HepG2 (cell line): ENCODE measurements around the gene CYP4A22. TPM values are rescaled to one million over a fixed set of nuclear protein-coding genes. Genes with fewer than 3 reads are reported as not detected.

ENCODE experiments used
- ATAC-seq: fragments of 200-7000 bp; cut with Tn5 transposase; 3 replicates; pipeline ENCODE4 v1.9.1; 2020; ENCODE audit warnings: mild to moderate bottlenecking, moderate library complexity
- BruUV-seq: library from RNA; stranded (reverse); fragments of 400-500 nt; replicated peaks from 2 replicates; lab custom pipeline; 2021; lab: Mats Ljungman, UMichigan
- CTCF ChIA-PET: fragments of 300-600 bp; formaldehyde crosslinking; extraction: SDS; loops from one replicate; lab custom pipeline; 2021; ENCODE audit warnings: low total read pairs, inconsistent platforms, low intra/inter-chr PET ratio; lab: Yijun Ruan, JAX
- POLR2A ChIA-PET: fragments of 350-600 bp; sonication (Branson Sonifier 250); formaldehyde crosslinking; loops from one replicate; lab custom pipeline; 2020; ENCODE audit warnings: antibody characterized with exemption, inconsistent platforms; lab: Yijun Ruan, JAX
- DNase-seq: peaks from one replicate; pipeline ENCODE4 v3.0.0-alpha.2; 2015; ENCODE audit warnings: low spot score
- FAIRE-seq: peaks from 3 replicates; lab custom pipeline; 2011; peaks lifted over from hg19 to GRCh38; lab: Jason Lieb, UNC
- H2AFZ ChIP-seq: one replicate; pipeline ENCODE4 v1.6.1; 2011; ENCODE audit warnings: low read length, inconsistent platforms
- H3K27ac ChIP-seq: fragments of 300-600 bp; 3 replicates; pipeline ENCODE4 v1.8.0; 2011; ENCODE audit warnings: mixed run types, mild to moderate bottlenecking, mixed read lengths, low read length, inconsistent platforms; ENCODE audit not compliant: insufficient read depth; ENCODE audit errors: extremely low read length
- H3K27me3 ChIP-seq, 2 experiments: fragments of 200-600 bp in 1 of 2; 2 replicates in 1 of 2; 3 replicates in 1 of 2; pipeline versions ENCODE4 v1.6.0 to v1.8.0; 2011; ENCODE audit warnings: low read length in 2 of 2, mild to moderate bottlenecking in 2 of 2, moderate library complexity in 2 of 2, inconsistent platforms in 1 of 2; ENCODE audit not compliant: insufficient read depth in 2 of 2, control insufficient read depth in 1 of 2
- H3K36me3 ChIP-seq, 2 experiments: fragments of 200-600 bp in 1 of 2; replicated peaks in 1 of 2; 2 replicates in 1 of 2; 3 replicates in 1 of 2; pipeline versions ENCODE4 v1.5.1 to v1.8.0; 2011; ENCODE audit warnings: low read length in 2 of 2, inconsistent platforms in 1 of 2; ENCODE audit not compliant: insufficient read depth in 2 of 2, control insufficient read depth in 1 of 2
- H3K4me1 ChIP-seq: 2 replicates; pipeline ENCODE4 v1.5.1; 2012; ENCODE audit warnings: low read length, inconsistent platforms; ENCODE audit not compliant: insufficient read depth
- H3K4me2 ChIP-seq: 2 replicates; pipeline ENCODE4 v1.6.0; 2011; ENCODE audit warnings: low read depth, low read length, inconsistent platforms
- H3K4me3 ChIP-seq, 3 experiments: fragments of 200-600 bp in 1 of 3; sonication (generic), shearing (Covaris generic) in 1 of 3; replicated peaks in 1 of 3; 2 replicates each; pipeline ENCODE4 v1.5.1; 2011 to 2016; ENCODE audit warnings: low read length in 3 of 3, inconsistent platforms in 2 of 3, low read depth in 2 of 3, mild to moderate bottlenecking in 2 of 3, control low read depth in 1 of 3, mixed read lengths in 1 of 3; ENCODE audit not compliant: insufficient read depth in 1 of 3
- H3K79me2 ChIP-seq: one replicate; pipeline ENCODE4 v1.6.1; 2011; ENCODE audit warnings: low read length, inconsistent platforms; ENCODE audit not compliant: insufficient read depth
- H3K9ac ChIP-seq: 2 replicates; pipeline ENCODE4 v1.6.0; 2011; ENCODE audit warnings: mild to moderate bottlenecking, low read depth, low read length, inconsistent platforms; ENCODE audit not compliant: insufficient read depth
- H3K9me3 ChIP-seq: 2 replicates; pipeline ENCODE4 v1.5.1; 2012; ENCODE audit warnings: mild to moderate bottlenecking, low read length
- H4K20me1 ChIP-seq: 2 replicates; pipeline ENCODE4 v1.6.0; 2011; ENCODE audit warnings: inconsistent platforms, mild to moderate bottlenecking, low read length, moderate library complexity; ENCODE audit not compliant: insufficient read depth
- ASH2L ChIP-seq: fragments of 300-600, 200-600 bp; sonication (generic); IDR thresholded peaks from 2 replicates; pipeline ENCODE4 v1.7.0; 2017; ENCODE audit warnings: low read depth, mild to moderate bottlenecking, moderate library complexity, mixed read lengths, low read length; ENCODE audit not compliant: insufficient read length
- EP300 ChIP-seq, 3 experiments: sonication (generic) in 1 of 3; formaldehyde crosslinking in 1 of 3; IDR thresholded peaks; 2 replicates each; pipeline versions ENCODE4 v1.5.1 to v1.6.1; 2011 to 2020; ENCODE audit warnings: low read depth in 2 of 3, low read length in 2 of 3, borderline replicate concordance in 1 of 3, improper control_type of control experiment in 1 of 3, mild to moderate bottlenecking in 1 of 3, missing genetic modification reagents in 1 of 3, moderate library complexity in 1 of 3
- HHEX ChIP-seq: IDR thresholded peaks from 2 replicates; pipeline ENCODE4 v1.6.1; 2016; ENCODE audit warnings: control low read depth
- IRF1 ChIP-seq: sonication (generic); formaldehyde crosslinking; IDR thresholded peaks from 2 replicates; pipeline ENCODE4 v1.4.0; 2020; ENCODE audit warnings: low read depth, mild to moderate bottlenecking, missing genetic modification reagents
- JARID2 ChIP-seq: sonication (generic); formaldehyde crosslinking; IDR thresholded peaks from 2 replicates; pipeline ENCODE4 v1.8.1; 2023; ENCODE audit warnings: missing genetic modification reagents, inconsistent platforms; ENCODE audit not compliant: insufficient replicate concordance
- KDM5A ChIP-seq: fragments of 200-600 bp; sonication (generic); IDR thresholded peaks from 2 replicates; pipeline ENCODE4 v1.7.0; 2018; ENCODE audit warnings: antibody characterized with exemption, mild to moderate bottlenecking, low read length, borderline replicate concordance
- MAFF ChIP-seq: IDR thresholded peaks from 2 replicates; pipeline ENCODE4 v1.6.1; 2011; ENCODE audit warnings: low read depth, low read length, improper control_type of control experiment
- MAFK ChIP-seq, 2 experiments: IDR thresholded peaks in 1 of 2; conservative IDR thresholded peaks in 1 of 2; 2 replicates each; pipeline ENCODE4 v1.6.1; 2011; ENCODE audit warnings: improper control_type of control experiment in 2 of 2, low read length in 2 of 2
- ZBTB49 ChIP-seq: sonication (generic); formaldehyde crosslinking; IDR thresholded peaks from 2 replicates; pipeline ENCODE4 v1.4.0; 2020; ENCODE audit warnings: missing genetic modification reagents, borderline replicate concordance
- ZNF577 ChIP-seq: sonication (generic); formaldehyde crosslinking; IDR thresholded peaks from 2 replicates; pipeline ENCODE4 v1.4.0; 2020; ENCODE audit warnings: mild to moderate bottlenecking, low read depth, missing genetic modification reagents, borderline replicate concordance
- ZNF737 ChIP-seq: sonication (generic); formaldehyde crosslinking; IDR thresholded peaks from 2 replicates; pipeline ENCODE4 v1.5.0; 2020; ENCODE audit warnings: missing genetic modification reagents, mild to moderate bottlenecking, borderline replicate concordance
- ZNF776 ChIP-seq: sonication (generic); formaldehyde crosslinking; IDR thresholded peaks from 2 replicates; pipeline ENCODE4 v1.4.0; 2020; ENCODE audit warnings: mild to moderate bottlenecking, missing genetic modification reagents
- WGBS: methylation state at CpG from one replicate; pipeline ENCODE4 v1.1.6; 2017; ENCODE audit warnings: low lambda C conversion rate; 5-methylcytosine and 5-hydroxymethylcytosine counted together
- in situ Hi-C: cut with HindIII; loops from 2 replicates; pipeline ENCODE4 v1.10.0; 2017; ENCODE audit warnings: low pct_unique_long_range_greater_than_20kb; ENCODE audit not compliant: extremely low pct_ligation_motif_present
- intact Hi-C: fragments of 100-400 bp; cut with micrococcal nuclease; formaldehyde crosslinking; loops from one replicate; pipeline ENCODE4 v1.10.0; 2022; ENCODE audit not compliant: unreplicated experiment
- polyA plus RNA-seq, 8 experiments: library from polyadenylated mRNA; depleted of rRNA in 3 of 8; stranded (reverse) in 7 of 8; unstranded in 1 of 8; fragments of >200 nt; fragmentation: Illumina TruSeq in 4 of 8; extraction: Trizol in 4 of 8; gene quantifications; 2 replicates each; pipeline versions ENCODE4 v1.2.1 to v1.2.3, GENCODE V29; 2011 to 2016; ENCODE audit warnings: low read depth in 4 of 8, missing spikeins in 1 of 8, mixed read lengths in 1 of 8; ENCODE audit not compliant: insufficient read depth in 1 of 8
- total RNA-seq, 5 experiments: library from RNA; depleted of rRNA; stranded (reverse); fragments of >200 nt; fragmentation: Illumina TruSeq; extraction: Trizol; gene quantifications; 2 replicates each; pipeline ENCODE4 v1.2.3, GENCODE V29; 2016; ENCODE audit warnings: low read depth in 1 of 5

CYP4A22 gene
- total and polyA plus RNA-seq, 2 of the 13 experiments (the other 11 are each of a cell fraction or from before 2014, with no cell fraction given) = not detected

GRCh38 chr1:47161298-47162040 is 24.2 kb downstream of the CYP4A22 start (continued):
- no peak for TF ChIP-seq ZNF577 (CRISPR knock-in tag)

- CTCF ChIA-PET = no interaction called here
- FAIRE-seq (no peak), DNase-seq (no peak)
These were observed 27.3 kb downstream of the CYP4A22 start for GRCh38 chr1:47164552-47164951.

GRCh38 chr1:47172782-47173181 is 35.5 kb downstream of the CYP4A22 start:
- no peak overlapping the region for H3K4me2 ChIP-seq
- no peak overlapping the region for H3K27ac ChIP-seq
- no peaks in the 10 kb centered on the region for H3K79me2 ChIP-seq
- H3K36me3 ChIP-seq = no peaks in the 10 kb centered on the region
- no peak for TF ChIP-seq HHEX (CRISPR knock-in tag)
- TF ChIP-seq EP300 (IDR thresholded peaks at IDR 0.05; ENCODE audit: low read depth in 2 of 2, low read length in 2 of 2) = no peak
- TF ChIP-seq EP300 (CRISPR knock-in tag; IDR thresholded peaks at IDR 0.05; ENCODE audit: borderline replicate concordance) = no peak
- no peak for TF ChIP-seq ZNF737
- no peak for TF ChIP-seq KDM5A
- TF ChIP-seq ZNF776 (CRISPR knock-in tag) = no peak
- no peak for TF ChIP-seq JARID2 (CRISPR knock-in tag)
- no peak for TF ChIP-seq ASH2L
- no peak for TF ChIP-seq ZBTB49
- FAIRE-seq = no peak
- no peaks in the 10 kb centered on the region for H4K20me1 ChIP-seq
- no peaks in the 10 kb centered on the region for H3K9me3 ChIP-seq
- DNase-seq = no peak
- H2AFZ ChIP-seq = no peak overlapping the region
- no CpG with 5 or more reads among the region's 5 CpGs for WGBS
- POLR2A ChIA-PET = no interaction called here
- H3K4me3 ChIP-seq = no peak overlapping the region
- ATAC-seq = no peak
- H3K4me1 ChIP-seq = peaks cover 23% of the 10 kb centered on the region
- no peak overlapping the region for H3K9ac ChIP-seq
- H3K27me3 ChIP-seq = no peaks in the 10 kb centered on the region
- intact Hi-C loops = no loop called here
- no TSS peak for BruUV-seq
- CTCF ChIA-PET = no interaction called here
- in situ Hi-C loops = no loop called here

More at GRCh38 chr1:47164552-47164951, 27.3 kb downstream of the CYP4A22 start:
- POLR2A ChIA-PET = no interaction called here
- H3K4me3 ChIP-seq = no peak overlapping the region
- no peak overlapping the region for H3K27ac ChIP-seq
- no TSS peak for BruUV-seq
- in situ Hi-C loops = no loop called here
- H3K4me2 ChIP-seq = no peak overlapping the region
- no peak for TF ChIP-seq IRF1 (CRISPR knock-in tag)
- peak in 1 of 2 experiments; percentile 65; a peak in 3 of 4 replicates for TF ChIP-seq MAFK (conservative IDR thresholded peaks at IDR 0.05 in 1 of 2, IDR thresholded peaks at IDR 0.05 in 1 of 2; ENCODE audit: low read length in 2 of 2)
- TF ChIP-seq MAFF = peak; percentile 45
- H3K4me1 ChIP-seq = peaks cover 9% of the 10 kb centered on the region
- no peaks in the 10 kb centered on the region for H3K9me3 ChIP-seq
- no peak overlapping the region for H3K9ac ChIP-seq
- no peaks in the 10 kb centered on the region for H3K27me3 ChIP-seq
- H2AFZ ChIP-seq = no peak overlapping the region
- H4K20me1 ChIP-seq = no peaks in the 10 kb centered on the region
- intact Hi-C loops = no loop called here
- no peak for ATAC-seq
- no peaks in the 10 kb centered on the region for H3K79me2 ChIP-seq
- no peaks in the 10 kb centered on the region for H3K36me3 ChIP-seq
